HEK293 (cell line): ENCODE measurements around the gene MFAP5.

ENCODE experiments used
- BCL6B ChIP-seq: fragments of 450-650 bp; formaldehyde crosslinking; IDR thresholded peaks from 2 replicates; pipeline ENCODE4 v1.5.1; 2017; ENCODE audit warnings: missing biosample characterization, missing genetic modification characterization
- CTCF ChIP-seq: fragments of 450-650 bp; formaldehyde crosslinking; IDR thresholded peaks from 2 replicates; pipeline ENCODE4 v1.5.1; 2016; ENCODE audit warnings: missing biosample characterization, missing genetic modification characterization
- KLF17 ChIP-seq: fragments of 450-650 bp; formaldehyde crosslinking; IDR thresholded peaks from 2 replicates; pipeline ENCODE4 v1.5.1; 2016; ENCODE audit warnings: missing biosample characterization, missing genetic modification characterization
- KLF8 ChIP-seq: fragments of 450-650 bp; formaldehyde crosslinking; IDR thresholded peaks from 2 replicates; pipeline ENCODE4 v1.5.1; 2016; ENCODE audit warnings: missing biosample characterization, missing genetic modification characterization
- MZF1 ChIP-seq: fragments of 450-650 bp; formaldehyde crosslinking; IDR thresholded peaks from 2 replicates; pipeline ENCODE4 v1.5.1; 2017; ENCODE audit warnings: missing biosample characterization, missing genetic modification characterization, borderline replicate concordance
- PATZ1 ChIP-seq: fragments of 450-650 bp; formaldehyde crosslinking; IDR thresholded peaks from 2 replicates; pipeline ENCODE4 v1.5.1; 2016; ENCODE audit warnings: missing biosample characterization, missing genetic modification characterization
- PRDM1 ChIP-seq: fragments of 450-650 bp; formaldehyde crosslinking; IDR thresholded peaks from 2 replicates; pipeline ENCODE4; 2016; ENCODE audit warnings: missing biosample characterization, missing genetic modification characterization
- PRDM2 ChIP-seq: fragments of 450-650 bp; formaldehyde crosslinking; IDR thresholded peaks from 2 replicates; pipeline ENCODE4 v1.5.1; 2016; ENCODE audit warnings: missing biosample characterization, missing genetic modification characterization, borderline replicate concordance
- PRDM4 ChIP-seq: fragments of 450-650 bp; formaldehyde crosslinking; IDR thresholded peaks from 2 replicates; pipeline ENCODE4 v1.5.1; 2017; ENCODE audit warnings: missing biosample characterization, missing genetic modification characterization
- SCRT1 ChIP-seq: fragments of 450-650 bp; formaldehyde crosslinking; IDR thresholded peaks from 2 replicates; pipeline ENCODE4 v1.5.1; 2016; ENCODE audit warnings: missing biosample characterization, missing genetic modification characterization, borderline replicate concordance
- SP3 ChIP-seq: fragments of 450-650 bp; formaldehyde crosslinking; IDR thresholded peaks from 2 replicates; pipeline ENCODE4 v1.5.1; 2016; ENCODE audit warnings: missing biosample characterization, missing genetic modification characterization
- ZBTB17 ChIP-seq: fragments of 450-650 bp; formaldehyde crosslinking; IDR thresholded peaks from 2 replicates; pipeline ENCODE4 v1.5.1; 2016; ENCODE audit warnings: missing biosample characterization, missing genetic modification characterization
- ZBTB48 ChIP-seq: fragments of 450-650 bp; formaldehyde crosslinking; IDR thresholded peaks from 2 replicates; pipeline ENCODE4 v1.5.1; 2016; ENCODE audit warnings: missing biosample characterization, missing genetic modification characterization
- ZBTB8A ChIP-seq: fragments of 450-650 bp; formaldehyde crosslinking; IDR thresholded peaks from 2 replicates; pipeline ENCODE4 v1.5.1; 2016; ENCODE audit warnings: missing biosample characterization, missing genetic modification characterization
- ZIC2 ChIP-seq: fragments of 450-650 bp; formaldehyde crosslinking; IDR thresholded peaks from 2 replicates; pipeline ENCODE4 v1.5.1; 2016; ENCODE audit warnings: missing biosample characterization, missing genetic modification characterization
- ZNF24 ChIP-seq: fragments of 450-650 bp; formaldehyde crosslinking; IDR thresholded peaks from 2 replicates; pipeline ENCODE4 v1.5.1; 2016; ENCODE audit warnings: missing biosample characterization, missing genetic modification characterization
- ZNF354C ChIP-seq: fragments of 450-650 bp; formaldehyde crosslinking; IDR thresholded peaks from 2 replicates; pipeline ENCODE4 v1.5.1; 2016; ENCODE audit warnings: missing biosample characterization, missing genetic modification characterization, low read depth, borderline replicate concordance
- ZNF433 ChIP-seq: fragments of 450-650 bp; formaldehyde crosslinking; IDR thresholded peaks from 2 replicates; pipeline ENCODE4 v1.5.1; 2016; ENCODE audit warnings: missing biosample characterization, missing genetic modification characterization, low read depth
- ZNF473 ChIP-seq: fragments of 450-650 bp; formaldehyde crosslinking; IDR thresholded peaks from 2 replicates; pipeline ENCODE4 v1.5.1; 2017; ENCODE audit warnings: missing biosample characterization, missing genetic modification characterization
- ZNF530 ChIP-seq: fragments of 450-650 bp; formaldehyde crosslinking; IDR thresholded peaks from 2 replicates; pipeline ENCODE4 v1.5.1; 2016; ENCODE audit warnings: low read depth, missing biosample characterization, missing genetic modification characterization
- ZNF555 ChIP-seq: fragments of 450-650 bp; formaldehyde crosslinking; conservative IDR thresholded peaks from 2 replicates; pipeline ENCODE4 v1.5.1; 2017; ENCODE audit warnings: missing biosample characterization, mild to moderate bottlenecking, missing genetic modification characterization, inconsistent platforms
- ZNF629 ChIP-seq: fragments of 450-650 bp; formaldehyde crosslinking; IDR thresholded peaks from 2 replicates; pipeline ENCODE4 v1.5.1; 2017; ENCODE audit warnings: missing biosample characterization, missing genetic modification characterization
- ZNF660 ChIP-seq: fragments of 450-650 bp; IDR thresholded peaks from 2 replicates; pipeline ENCODE4 v1.5.1; 2018; ENCODE audit warnings: missing biosample characterization, mild to moderate bottlenecking, missing genetic modification characterization
- ZNF701 ChIP-seq: fragments of 450-650 bp; formaldehyde crosslinking; IDR thresholded peaks from 2 replicates; pipeline ENCODE4 v1.5.1; 2016; ENCODE audit warnings: missing biosample characterization, missing genetic modification characterization
- ZSCAN16 ChIP-seq: fragments of 450-650 bp; formaldehyde crosslinking; IDR thresholded peaks from 2 replicates; pipeline ENCODE4 v1.5.1; 2016; ENCODE audit warnings: missing biosample characterization, missing genetic modification characterization

The MFAP5 gene

GRCh38 chr12:8687846-8688601 is 25.4 kb upstream of the MFAP5 start (continued):
- 0 out of 2 replicates have a peak, but pooled peaks have one; percentile 30 for TF ChIP-seq PATZ1 (tag by site-specific recombination)
- TF ChIP-seq ZNF530 (tag by site-specific recombination) = no peak
- TF ChIP-seq MZF1 (tag by site-specific recombination) = peak; percentile 63; the same call in 1 of the 2 replicates
- no peak for TF ChIP-seq SCRT1
- TF ChIP-seq PRDM2 (tag by site-specific recombination) = no peak
- no peak for TF ChIP-seq BCL6B
- no peak for TF ChIP-seq ZNF354C (tag by site-specific recombination)
- TF ChIP-seq PRDM1 (tag by site-specific recombination) = peak; percentile 90
- no peak for TF ChIP-seq ZIC2 (tag by site-specific recombination)
- TF ChIP-seq KLF17 (tag by site-specific recombination) = 0 out of 2 replicates have a peak, but pooled peaks have one; percentile 20
- TF ChIP-seq KLF8 (tag by site-specific recombination) = no peak
- TF ChIP-seq PRDM4 = peak; percentile 95
- TF ChIP-seq ZNF24 (tag by site-specific recombination) = 0 out of 2 replicates have a peak, but pooled peaks have one; percentile 34
- TF ChIP-seq ZBTB8A (tag by site-specific recombination) = no peak
- no peak for TF ChIP-seq ZBTB48
- TF ChIP-seq ZNF701 (tag by site-specific recombination) = no peak
- TF ChIP-seq ZBTB17 (tag by site-specific recombination) = peak; percentile 94
- no peak for TF ChIP-seq CTCF
- no peak for TF ChIP-seq ZNF629 (tag by site-specific recombination)
- no peak for TF ChIP-seq ZNF555 (tag by site-specific recombination)
- TF ChIP-seq SP3 = peak; percentile 57
- no peak for TF ChIP-seq ZSCAN16
- TF ChIP-seq ZNF433 (tag by site-specific recombination) = no peak
- TF ChIP-seq ZNF660 (tag by site-specific recombination) = no peak
- TF ChIP-seq ZNF473 = no peak
